Endothelial cell of umbilical vein (primary cell): Measurements from ENCODE around the gene ACAP2. TPM values are rescaled to one million over a fixed set of nuclear protein-coding genes. Genes with fewer than 3 reads are reported as not detected.

ENCODE experiments used
- BruUV-seq: library from RNA; stranded (reverse); fragments of 400-500 nt; replicated peaks from 2 replicates; lab custom pipeline; 2021; lab: Mats Ljungman, UMichigan
- CTCF ChIA-PET: fragments of 300-600, 350-600 bp; sonication (Branson Sonifier 250); formaldehyde crosslinking; loops from one replicate; lab custom pipeline; 2021; ENCODE audit warnings: antibody characterized with exemption, inconsistent platforms; lab: Charles Lee
- POLR2A ChIA-PET: fragments of 300-600, 350-600 bp; sonication (Branson Sonifier 250); formaldehyde crosslinking; loops from one replicate; lab custom pipeline; 2021; ENCODE audit warnings: antibody characterized with exemption, inconsistent platforms; lab: Charles Lee
- DNase-seq: peaks from one replicate; pipeline ENCODE4 v3.0.0-alpha.2; 2011; ENCODE audit warnings: low read depth, low spot score
- FAIRE-seq: peaks from 2 replicates; lab custom pipeline; 2011; peaks lifted over from hg19 to GRCh38; lab: Jason Lieb, UNC
- H2AFZ ChIP-seq: 2 replicates; pipeline ENCODE4 v1.6.0; 2012; ENCODE audit warnings: low read depth, low read length, control low read depth, inconsistent platforms
- H3K27ac ChIP-seq: 2 replicates; pipeline ENCODE4 v1.5.1; 2011; ENCODE audit warnings: low read depth, mild to moderate bottlenecking, control low read depth, low read length, moderate library complexity; ENCODE audit not compliant: insufficient read depth
- H3K27me3 ChIP-seq, 2 experiments: 2 replicates each; pipeline versions ENCODE4 v1.6.0 to v1.6.1; 2011; ENCODE audit warnings: low read length in 2 of 2, mixed read lengths in 1 of 2; ENCODE audit not compliant: control insufficient read depth in 2 of 2, insufficient read depth in 2 of 2
- H3K36me3 ChIP-seq, 2 experiments: 2 replicates in 1 of 2; 3 replicates in 1 of 2; pipeline ENCODE4 v1.5.1; 2011; ENCODE audit warnings: low read length in 2 of 2, mild to moderate bottlenecking in 1 of 2, moderate library complexity in 1 of 2; ENCODE audit not compliant: control insufficient read depth in 2 of 2, insufficient read depth in 2 of 2; ENCODE audit errors: extremely low read depth in 1 of 2
- H3K4me1 ChIP-seq: 3 replicates; pipeline ENCODE4 v1.5.1; 2011; ENCODE audit warnings: mild to moderate bottlenecking, low read length; ENCODE audit not compliant: control insufficient read depth, insufficient read depth; ENCODE audit errors: extremely low read depth
- H3K4me2 ChIP-seq: 2 replicates; pipeline ENCODE4 v1.6.1; 2011; ENCODE audit warnings: low read length, control low read depth, mixed read lengths; ENCODE audit not compliant: insufficient read depth
- H3K4me3 ChIP-seq, 3 experiments: fragments of 200-600 bp in 1 of 3; sonication (generic), shearing (Covaris generic) in 1 of 3; replicated peaks in 1 of 3; 2 replicates each; pipeline ENCODE4 v1.5.1; 2011 to 2016; ENCODE audit warnings: control low read depth in 3 of 3, low read length in 3 of 3, mild to moderate bottlenecking in 2 of 3, inconsistent platforms in 1 of 3, low read depth in 1 of 3, moderate library complexity in 1 of 3; ENCODE audit not compliant: insufficient read depth in 1 of 3
- H3K79me2 ChIP-seq: 2 replicates; pipeline ENCODE4 v1.6.0; 2012; ENCODE audit warnings: low read length, inconsistent platforms; ENCODE audit not compliant: control insufficient read depth, insufficient read depth
- H3K9ac ChIP-seq: replicated peaks from 2 replicates; pipeline ENCODE3; 2011; ENCODE audit warnings: low read length, control low read depth; ENCODE audit not compliant: insufficient read depth; ENCODE audit errors: extremely low read depth
- H3K9me1 ChIP-seq: replicated peaks from 3 replicates; pipeline ENCODE4 v1.6.0; 2011; ENCODE audit warnings: mild to moderate bottlenecking, low read length; ENCODE audit not compliant: control insufficient read depth, insufficient read depth; ENCODE audit errors: extremely low read depth
- H3K9me3 ChIP-seq: replicated peaks from 2 replicates; pipeline ENCODE4 v1.5.1; 2012; ENCODE audit warnings: low read length, inconsistent platforms; ENCODE audit not compliant: control insufficient read depth, insufficient read depth
- H4K20me1 ChIP-seq: replicated peaks from 2 replicates; pipeline ENCODE3; 2011; ENCODE audit warnings: mild to moderate bottlenecking, low read length; ENCODE audit not compliant: control insufficient read depth, insufficient read depth; ENCODE audit errors: extremely low read depth
- EZH2 ChIP-seq: IDR thresholded peaks from 2 replicates; pipeline ENCODE4 v1.6.1; 2012; ENCODE audit warnings: borderline replicate concordance, low read depth, mild to moderate bottlenecking, moderate library complexity, low read length, inconsistent platforms; ENCODE audit not compliant: severe bottlenecking
- FOS ChIP-seq: IDR thresholded peaks from 2 replicates; pipeline ENCODE4 v1.6.1; 2011; ENCODE audit warnings: mild to moderate bottlenecking, low read length, moderate library complexity, borderline replicate concordance; ENCODE audit not compliant: insufficient read depth
- GATA2 ChIP-seq: IDR thresholded peaks from 2 replicates; pipeline ENCODE4 v1.7.0; 2011; ENCODE audit warnings: low read depth, mild to moderate bottlenecking, moderate library complexity, mixed read lengths, low read length; ENCODE audit not compliant: insufficient read length, insufficient read depth
- JUN ChIP-seq: IDR thresholded peaks from 2 replicates; pipeline ENCODE4 v1.6.1; 2011; ENCODE audit warnings: borderline replicate concordance, low read depth; ENCODE audit not compliant: insufficient read length, insufficient read depth
- MYC ChIP-seq: IDR thresholded peaks from one replicate; pipeline ENCODE4 v1.6.1; 2011; ENCODE audit warnings: mild to moderate bottlenecking, low read depth, low read length
- POLR2A ChIP-seq: IDR thresholded peaks from 2 replicates; pipeline ENCODE4 v1.6.1; 2012; ENCODE audit warnings: low read depth, mild to moderate bottlenecking, control low read depth, low read length
- POLR2AphosphoS5 ChIP-seq: IDR thresholded peaks from 2 replicates; pipeline ENCODE4 v1.6.1; 2012; ENCODE audit warnings: low read depth, mild to moderate bottlenecking, control low read depth, low read length, moderate library complexity; ENCODE audit not compliant: insufficient read depth
- dilution Hi-C: fragments of 300-500 bp; cut with MboI; formaldehyde crosslinking; loops from one replicate; pipeline ENCODE4 v1.15.0; 2019; ENCODE audit warnings: low sequenced_read_pairs; ENCODE audit not compliant: extremely low pct_ligation_motif_present
- intact Hi-C: fragments of 100-400 bp; cut with micrococcal nuclease; formaldehyde crosslinking; loops from one replicate; pipeline ENCODE4 v1.10.0; 2022
- polyA plus RNA-seq, 4 experiments: library from polyadenylated mRNA; depleted of rRNA in 3 of 4; stranded (reverse) in 3 of 4; unstranded in 1 of 4; fragments of >200 nt; gene quantifications; 2 replicates each; pipeline versions ENCODE4 v1.2.1 to v1.2.3, GENCODE V29; 2011 to 2012; ENCODE audit warnings: missing spikeins in 1 of 4
- total RNA-seq: library from RNA; stranded (reverse); gene quantifications from 2 replicates; pipeline ENCODE4 v1.2.3, GENCODE V29; 2021
- TF ChIP-seq, protein P1 (sequence below): IDR thresholded peaks from 2 replicates; pipeline ENCODE4 v1.6.1; 2011; ENCODE audit not compliant: insufficient read depth, insufficient read length
- TF ChIP-seq, protein P2 (sequence below), 2 donors: IDR thresholded peaks; 1 replicate in 1 of 2; 2 replicates in 1 of 2; pipeline ENCODE4 v1.5.1; 2011; ENCODE audit warnings: low read length in 2 of 2, mild to moderate bottlenecking in 2 of 2, moderate library complexity in 2 of 2, control low read depth in 1 of 2, inconsistent platforms in 1 of 2, low read depth in 1 of 2; ENCODE audit not compliant: insufficient read depth in 1 of 2; ENCODE audit errors: extremely low read depth in 1 of 2

The ACAP2 gene
- total and polyA plus RNA-seq, 2 donors (not counting 3 experiments of a cell fraction or from before 2014, with no cell fraction given): 13.6 to 36.9 TPM

DNA sequence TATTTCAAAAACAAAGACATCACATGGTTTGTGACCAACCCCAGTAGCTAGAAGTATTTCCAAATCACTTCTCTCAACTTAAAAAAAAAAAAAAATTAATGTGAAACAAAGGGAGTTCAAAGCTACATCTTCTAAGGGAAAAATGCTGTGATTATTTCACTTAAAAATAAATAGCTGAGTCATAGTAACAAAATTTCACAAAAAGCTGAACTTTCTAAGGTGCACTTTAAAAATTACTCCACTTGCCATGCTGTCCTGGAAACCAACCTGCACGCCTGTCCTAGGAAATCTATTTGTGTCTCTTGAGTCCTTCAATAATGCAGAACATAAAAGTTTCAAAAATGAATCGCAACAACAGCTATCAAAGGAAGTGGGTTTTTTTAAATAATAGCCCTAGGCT lies 1.8 kb downstream of the ACAP2 start:
- Histone ChIP-seq H3K27ac (no peak overlapping the region), H3K9ac (peak overlapping the region; percentile 91), H3K4me1 (peaks cover 15% of the 10 kb centered on the region), H3K27me3 (no peaks in the 10 kb centered on the region), H2AFZ (no peak overlapping the region), H3K9me3 (no peaks in the 10 kb centered on the region), H3K36me3 (no peaks in the 10 kb centered on the region), H3K79me2 (peaks cover 58% of the 10 kb centered on the region), H3K4me2 (peak overlapping the region; percentile 83), H4K20me1 (peaks cover 3% of the 10 kb centered on the region), H3K4me3 (peak overlapping the region in 2 of 3 experiments; percentile 81 to 88), H3K9me1 (no peaks in the 10 kb centered on the region)
- intact Hi-C loops (loop anchor here (5.0 to 10.0 kb wide), 4 partner anchors 84 to 1301 kb away; partner anchors contain the start of gene LSG1), dilution Hi-C loops (no loop called here)
- ChIA-PET CTCF (interaction anchor here (1.1 to 4.1 kb wide), 5 partner anchors 9 to 759 kb away, joined by 3 to 35 read pairs (median 3); partner anchors contain the start of gene XXYLT1), POLR2A (interaction anchor here (1.3 kb wide), 1 partner anchor 102 kb away, joined by 4 read pairs; the partner anchor contains the start of gene PPP1R2)
- no TSS peak for BruUV-seq
- FAIRE-seq (no peak), DNase-seq (no peak)
- TF ChIP-seq, protein P1, sequence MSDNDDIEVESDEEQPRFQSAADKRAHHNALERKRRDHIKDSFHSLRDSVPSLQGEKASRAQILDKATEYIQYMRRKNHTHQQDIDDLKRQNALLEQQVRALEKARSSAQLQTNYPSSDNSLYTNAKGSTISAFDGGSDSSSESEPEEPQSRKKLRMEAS: no peak
- no peak for TF ChIP-seq POLR2AphosphoS5
- TF ChIP-seq, protein P2, sequence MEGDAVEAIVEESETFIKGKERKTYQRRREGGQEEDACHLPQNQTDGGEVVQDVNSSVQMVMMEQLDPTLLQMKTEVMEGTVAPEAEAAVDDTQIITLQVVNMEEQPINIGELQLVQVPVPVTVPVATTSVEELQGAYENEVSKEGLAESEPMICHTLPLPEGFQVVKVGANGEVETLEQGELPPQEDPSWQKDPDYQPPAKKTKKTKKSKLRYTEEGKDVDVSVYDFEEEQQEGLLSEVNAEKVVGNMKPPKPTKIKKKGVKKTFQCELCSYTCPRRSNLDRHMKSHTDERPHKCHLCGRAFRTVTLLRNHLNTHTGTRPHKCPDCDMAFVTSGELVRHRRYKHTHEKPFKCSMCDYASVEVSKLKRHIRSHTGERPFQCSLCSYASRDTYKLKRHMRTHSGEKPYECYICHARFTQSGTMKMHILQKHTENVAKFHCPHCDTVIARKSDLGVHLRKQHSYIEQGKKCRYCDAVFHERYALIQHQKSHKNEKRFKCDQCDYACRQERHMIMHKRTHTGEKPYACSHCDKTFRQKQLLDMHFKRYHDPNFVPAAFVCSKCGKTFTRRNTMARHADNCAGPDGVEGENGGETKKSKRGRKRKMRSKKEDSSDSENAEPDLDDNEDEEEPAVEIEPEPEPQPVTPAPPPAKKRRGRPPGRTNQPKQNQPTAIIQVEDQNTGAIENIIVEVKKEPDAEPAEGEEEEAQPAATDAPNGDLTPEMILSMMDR (IDR thresholded peaks at IDR 0.05; ENCODE audit: extremely low read depth in 1 of 2, insufficient read depth in 1 of 2, low read depth in 1 of 2, low read length in 2 of 2): no peak

DNA sequence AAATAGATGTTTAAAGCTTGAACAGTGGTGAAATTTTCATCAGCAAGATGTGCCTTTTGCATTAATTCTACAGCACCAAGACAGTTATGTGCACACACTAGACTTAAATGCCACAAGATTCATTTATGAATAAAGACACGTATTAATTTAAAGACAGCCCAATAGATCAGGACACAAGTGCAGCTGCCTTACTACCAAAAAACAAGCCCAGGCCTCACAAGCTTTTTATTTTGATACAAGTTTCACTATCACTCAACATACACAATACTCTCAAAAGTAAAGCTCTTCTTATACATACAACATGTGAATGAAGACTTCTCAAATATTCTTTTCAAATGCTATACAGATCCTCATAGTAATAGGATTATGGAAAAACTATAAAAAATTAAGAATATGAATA lies 2.4 kb downstream of the ACAP2 start:
- peaks cover 63% of the 10 kb centered on the region for H3K79me2 ChIP-seq
- no peak overlapping the region for H3K4me3 ChIP-seq
- no peak for DNase-seq
- TF ChIP-seq POLR2A (no peak), GATA2 (no peak), POLR2AphosphoS5 (no peak), FOS (no peak), JUN (no peak), EZH2 (no peak), MYC (no peak)
- TF ChIP-seq, protein P2 (IDR thresholded peaks at IDR 0.05; ENCODE audit: extremely low read depth in 1 of 2, insufficient read depth in 1 of 2, low read depth in 1 of 2, low read length in 2 of 2): no peak
- TF ChIP-seq, protein P1: no peak
- H2AFZ ChIP-seq: no peak overlapping the region
- no peak for FAIRE-seq
- BruUV-seq: no TSS peak
- H3K9me1 ChIP-seq: no peaks in the 10 kb centered on the region
- H3K4me1 ChIP-seq: peaks cover 15% of the 10 kb centered on the region
- H3K27me3 ChIP-seq: no peaks in the 10 kb centered on the region
- intact Hi-C loops (loop anchor here (5.0 to 10.0 kb wide), 4 partner anchors 84 to 1302 kb away; partner anchors contain the start of gene LSG1), dilution Hi-C loops (no loop called here)
- ChIA-PET CTCF (interaction anchor here (1.1 to 4.1 kb wide), 5 partner anchors 8 to 758 kb away, joined by 3 to 35 read pairs (median 3); partner anchors contain the start of gene XXYLT1), POLR2A (interaction anchor here (1.3 kb wide), 1 partner anchor 103 kb away, joined by 4 read pairs; the partner anchor contains the start of gene PPP1R2)
- no peak overlapping the region for H3K27ac ChIP-seq
- peaks cover 3% of the 10 kb centered on the region for H4K20me1 ChIP-seq
- no peaks in the 10 kb centered on the region for H3K36me3 ChIP-seq
- H3K9me3 ChIP-seq: no peaks in the 10 kb centered on the region
- H3K4me2 ChIP-seq: peak overlapping the region; percentile 83
- no peak overlapping the region for H3K9ac ChIP-seq
